Central memory CD8-positive, alpha-beta T cell (primary cell): ENCODE data around the gene GNB1.
A peak's percentile ranks its signal among the peaks of the same experiment; 100 is the strongest.

Experiments used
- ATAC-seq: fragments of 150-1000 bp; cut with Tn5 transposase; replicated peaks from 2 replicates; pipeline ENCODE4 v1.10.0; 2022; ENCODE audit warnings: mild to moderate bottlenecking, moderate FRiP score, moderate number of reproducible peaks; ENCODE audit not compliant: poor library complexity, severe bottlenecking; ENCODE audit errors: extremely low read depth
- DNase-seq, 2 donors: peaks; one replicate each; pipeline ENCODE4 v3.0.0; 2021; ENCODE audit warnings: low spot score in 2 of 2
- H3K27ac Mint-ChIP-seq: one replicate; pipeline ENCODE4 v1.8.0; 2022; ENCODE audit warnings: low read depth, mild to moderate bottlenecking, moderate library complexity, mixed read lengths
- H3K27me3 Mint-ChIP-seq: one replicate; pipeline ENCODE4 v1.8.0; 2022; ENCODE audit warnings: mixed read lengths
- H3K36me3 Mint-ChIP-seq: one replicate; pipeline ENCODE4 v1.8.0; 2022; ENCODE audit warnings: mild to moderate bottlenecking, moderate library complexity, mixed read lengths; ENCODE audit not compliant: insufficient read depth
- H3K4me1 Mint-ChIP-seq: one replicate; pipeline ENCODE4 v1.8.0; 2022; ENCODE audit warnings: mixed read lengths
- H3K4me3 Mint-ChIP-seq: one replicate; pipeline ENCODE4 v1.8.0; 2022; ENCODE audit warnings: mild to moderate bottlenecking, moderate library complexity, mixed read lengths
- H3K9me3 Mint-ChIP-seq: one replicate; pipeline ENCODE4 v1.8.0; 2022; ENCODE audit warnings: mixed read lengths

Gene GNB1

GRCh38 chr1:1883092-1883873 is 7.6 kb downstream of the GNB1 start:
- ATAC-seq (no peak), DNase-seq (no peak)
- Mint-ChIP-seq H3K27me3 (no peaks in the 10 kb centered on the region), H3K9me3 (no peaks in the 10 kb centered on the region), H3K27ac (peak overlapping the region; percentile 68), H3K4me3 (peak overlapping the region; percentile 43), H3K36me3 (peaks cover 34% of the 10 kb centered on the region), H3K4me1 (peaks cover 64% of the 10 kb centered on the region)

GRCh38 chr1:1881727-1882126 is 9.2 kb downstream of the GNB1 start:
- Mint-ChIP-seq H3K27ac (peak overlapping the region; percentile 68), H3K27me3 (no peaks in the 10 kb centered on the region), H3K4me3 (peak overlapping the region; percentile 43), H3K9me3 (no peaks in the 10 kb centered on the region), H3K4me1 (peaks cover 61% of the 10 kb centered on the region), H3K36me3 (peaks cover 42% of the 10 kb centered on the region)
- DNase-seq = no peak
- ATAC-seq = no peak

DNA sequence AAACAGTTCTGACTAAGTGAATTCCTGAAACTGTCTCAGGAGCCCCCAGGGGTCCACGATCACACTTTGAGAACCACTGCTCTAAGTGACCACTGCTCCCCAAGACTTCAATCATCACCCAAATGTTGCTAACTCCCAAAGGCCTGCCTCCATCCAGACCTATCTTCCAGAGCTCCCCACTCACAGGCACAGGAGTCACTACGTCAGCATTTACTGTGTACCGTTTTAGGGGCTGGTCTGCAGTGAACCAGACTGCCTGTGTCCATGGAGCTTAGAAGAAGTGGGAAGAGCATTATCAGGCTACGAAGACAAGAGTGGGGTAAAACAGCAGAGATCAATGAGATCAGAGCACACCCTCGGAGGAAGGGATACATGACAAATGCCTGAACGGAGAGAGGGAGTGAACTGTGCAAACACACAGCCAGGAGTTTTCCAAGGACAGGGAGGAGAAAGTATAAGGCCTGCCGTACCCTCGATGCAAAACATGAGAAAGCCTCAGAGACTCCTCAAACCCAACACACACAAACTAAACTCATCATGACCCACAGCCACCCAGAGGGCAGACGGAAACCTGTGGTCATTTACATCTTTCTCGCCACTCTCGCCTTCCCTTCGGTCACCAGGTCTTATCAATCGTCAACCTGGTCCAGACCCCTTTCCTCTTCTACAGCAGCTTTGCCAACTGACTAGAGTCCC is 10.1 kb downstream of the GNB1 start:
- Mint-ChIP-seq H3K4me1 (peaks cover 63% of the 10 kb centered on the region), H3K36me3 (peaks cover 50% of the 10 kb centered on the region), H3K27me3 (no peaks in the 10 kb centered on the region), H3K9me3 (no peaks in the 10 kb centered on the region), H3K27ac (peak overlapping the region; percentile 68), H3K4me3 (peak overlapping the region; percentile 43)
- ATAC-seq = no peak
- no peak for DNase-seq

- Mint-ChIP-seq H3K36me3 (peaks cover 53% of the 10 kb centered on the region), H3K4me1 (peaks cover 71% of the 10 kb centered on the region), H3K4me3 (peak overlapping the region; percentile 16), H3K9me3 (no peaks in the 10 kb centered on the region), H3K27me3 (no peaks in the 10 kb centered on the region), H3K27ac (peak overlapping the region; percentile 68)
- DNase-seq (no peak), ATAC-seq (no peak)
Observed at GRCh38 chr1:1879942-1880341, 10.9 kb downstream of the GNB1 start.

GRCh38 chr1:1877865-1878436 is 12.9 kb downstream of the GNB1 start:
- Mint-ChIP-seq H3K27ac (peak overlapping the region; percentile 45), H3K27me3 (no peaks in the 10 kb centered on the region), H3K4me1 (peaks cover 79% of the 10 kb centered on the region), H3K4me3 (peak overlapping the region; percentile 34), H3K9me3 (no peaks in the 10 kb centered on the region), H3K36me3 (peaks cover 54% of the 10 kb centered on the region)
- ATAC-seq = no peak
- no peak for DNase-seq

DNA sequence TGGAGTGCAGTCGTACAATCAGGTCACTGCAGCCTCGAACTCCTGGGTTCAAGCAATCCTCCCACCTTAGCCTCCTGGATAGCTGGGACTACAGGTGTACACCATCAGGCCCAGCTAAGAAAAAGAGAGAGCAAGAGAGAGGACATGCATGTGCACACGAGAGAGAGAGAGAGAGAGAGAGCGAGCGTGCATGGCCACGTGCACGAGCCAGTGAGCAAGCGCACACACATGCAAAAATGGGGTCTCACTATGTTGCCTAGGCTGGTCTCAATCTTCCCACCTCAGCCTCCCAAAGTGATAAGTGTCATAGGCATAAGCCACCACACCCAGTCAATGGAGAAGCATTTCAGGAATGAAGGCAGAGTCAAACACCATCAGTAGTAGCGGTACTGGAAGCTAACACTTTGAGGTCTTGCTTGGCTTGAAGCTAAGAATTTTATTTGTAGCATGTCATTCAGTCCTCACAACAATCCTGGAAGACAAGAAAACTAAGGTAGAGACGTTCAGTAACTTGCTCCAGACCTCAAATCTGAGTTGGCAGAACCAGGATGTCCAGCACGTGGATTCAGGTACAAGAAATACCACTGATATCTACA is 14.5 kb downstream of the GNB1 start:
- H3K4me3 Mint-ChIP-seq = peak overlapping the region; percentile 68
- H3K27ac Mint-ChIP-seq = peak overlapping the region; percentile 82
- no peak for ATAC-seq
- peaks cover 79% of the 10 kb centered on the region for H3K4me1 Mint-ChIP-seq
- no peak for DNase-seq
- no peaks in the 10 kb centered on the region for H3K27me3 Mint-ChIP-seq
- H3K36me3 Mint-ChIP-seq = peaks cover 54% of the 10 kb centered on the region
- H3K9me3 Mint-ChIP-seq = no peaks in the 10 kb centered on the region

DNA sequence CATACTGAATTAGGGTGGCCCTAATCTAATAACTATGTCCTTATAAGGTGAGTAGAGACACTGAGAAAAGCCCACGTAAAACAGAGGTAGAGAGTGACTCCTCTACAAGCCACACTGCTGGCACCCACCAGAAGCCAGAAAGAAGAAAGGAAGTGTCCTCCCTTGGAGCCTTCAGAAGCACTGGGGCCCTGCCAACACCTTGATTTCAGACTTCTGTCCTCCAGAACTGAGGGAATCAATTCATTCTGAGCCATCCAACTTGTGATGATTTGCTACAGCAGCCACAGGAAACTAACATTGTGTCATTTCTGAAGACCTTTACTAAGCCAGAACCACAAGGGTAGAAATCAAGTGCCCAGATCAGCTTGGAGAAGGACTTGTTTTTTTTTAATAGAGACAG is 15.0 kb downstream of the GNB1 start:
- no peak for ATAC-seq

GRCh38 chr1:1874901-1875300 is 16.0 kb downstream of the GNB1 start:
- no peaks in the 10 kb centered on the region for H3K27me3 Mint-ChIP-seq
- ATAC-seq (no peak), DNase-seq (no peak)
- peaks cover 56% of the 10 kb centered on the region for H3K36me3 Mint-ChIP-seq
- H3K27ac Mint-ChIP-seq = no peak overlapping the region
- H3K4me3 Mint-ChIP-seq = no peak overlapping the region
- no peaks in the 10 kb centered on the region for H3K9me3 Mint-ChIP-seq
- peaks cover 84% of the 10 kb centered on the region for H3K4me1 Mint-ChIP-seq

More for the DNA sequence above, 15.0 kb downstream of the GNB1 start:
- H3K36me3 Mint-ChIP-seq = peaks cover 56% of the 10 kb centered on the region
- H3K27ac Mint-ChIP-seq = peak overlapping the region; percentile 82
- no peaks in the 10 kb centered on the region for H3K9me3 Mint-ChIP-seq
- no peaks in the 10 kb centered on the region for H3K27me3 Mint-ChIP-seq
- H3K4me1 Mint-ChIP-seq = peaks cover 79% of the 10 kb centered on the region
- no peak for DNase-seq
- peak overlapping the region; percentile 68 for H3K4me3 Mint-ChIP-seq

DNA sequence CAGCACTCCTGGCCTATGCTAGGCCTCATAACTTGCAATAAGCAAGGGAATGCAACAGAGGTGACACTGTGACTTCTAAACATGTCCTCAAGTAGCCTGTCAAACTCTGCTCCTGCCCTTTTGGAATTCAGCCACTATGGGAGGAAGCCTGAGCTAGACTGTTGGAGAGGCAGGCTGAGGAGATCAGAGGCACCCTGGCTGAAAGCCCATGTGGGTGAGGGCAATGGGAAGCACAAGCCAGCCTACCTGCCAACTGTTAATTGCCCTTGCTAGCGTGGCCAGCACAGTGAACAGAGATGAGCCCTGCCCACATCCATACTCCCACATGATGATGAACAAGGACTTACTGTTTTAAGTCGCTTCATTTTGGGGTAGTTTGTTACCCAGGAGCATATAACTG is 17.7 kb downstream of the GNB1 start:
- no peaks in the 10 kb centered on the region for H3K27me3 Mint-ChIP-seq
- peaks cover 52% of the 10 kb centered on the region for H3K36me3 Mint-ChIP-seq
- H3K4me3 Mint-ChIP-seq = peak overlapping the region; percentile 37
- peak overlapping the region; percentile 75 for H3K27ac Mint-ChIP-seq
- no peak for ATAC-seq
- no peaks in the 10 kb centered on the region for H3K9me3 Mint-ChIP-seq
- H3K4me1 Mint-ChIP-seq = peaks cover 81% of the 10 kb centered on the region
- DNase-seq = no peak

GRCh38 chr1:1872329-1872994 is 18.4 kb downstream of the GNB1 start:
- no peak for DNase-seq
- peaks cover 46% of the 10 kb centered on the region for H3K36me3 Mint-ChIP-seq
- H3K27ac Mint-ChIP-seq = peak overlapping the region; percentile 75
- H3K4me1 Mint-ChIP-seq = peaks cover 80% of the 10 kb centered on the region
- no peaks in the 10 kb centered on the region for H3K27me3 Mint-ChIP-seq
- H3K4me3 Mint-ChIP-seq = peak overlapping the region; percentile 35
- peak; percentile 25 for ATAC-seq
- H3K9me3 Mint-ChIP-seq = no peaks in the 10 kb centered on the region

GRCh38 chr1:1869469-1869868 is 21.4 kb downstream of the GNB1 start:
- Mint-ChIP-seq H3K27ac (peak overlapping the region; percentile 75), H3K9me3 (no peaks in the 10 kb centered on the region), H3K4me3 (no peak overlapping the region), H3K36me3 (peaks cover 32% of the 10 kb centered on the region), H3K4me1 (peaks cover 69% of the 10 kb centered on the region), H3K27me3 (no peaks in the 10 kb centered on the region)
- DNase-seq (no peak), ATAC-seq (no peak)

- peaks cover 23% of the 10 kb centered on the region for H3K36me3 Mint-ChIP-seq
- no peaks in the 10 kb centered on the region for H3K9me3 Mint-ChIP-seq
- DNase-seq = no peak
- H3K27me3 Mint-ChIP-seq = no peaks in the 10 kb centered on the region
- no peak for ATAC-seq
- no peak overlapping the region for H3K4me3 Mint-ChIP-seq
- H3K27ac Mint-ChIP-seq = no peak overlapping the region
- peaks cover 68% of the 10 kb centered on the region for H3K4me1 Mint-ChIP-seq
Observed at GRCh38 chr1:1867164-1867563, 23.7 kb downstream of the GNB1 start.
